Activated CD8-positive, alpha-beta memory T cell treated with anti-CD3 and anti-CD28 coated beads for 24 hours (primary cell): Measurements from ENCODE around the gene MID1.
"Not testable (repeated sequence)": the region's sequence is repeated elsewhere in the genome, so short reads cannot be mapped to it uniquely, and the experiment has no call there.

ENCODE experiments used
- DNase-seq: peaks from one replicate; pipeline ENCODE4 v3.0.0-alpha.2; 2020

MID1 gene

DNA sequence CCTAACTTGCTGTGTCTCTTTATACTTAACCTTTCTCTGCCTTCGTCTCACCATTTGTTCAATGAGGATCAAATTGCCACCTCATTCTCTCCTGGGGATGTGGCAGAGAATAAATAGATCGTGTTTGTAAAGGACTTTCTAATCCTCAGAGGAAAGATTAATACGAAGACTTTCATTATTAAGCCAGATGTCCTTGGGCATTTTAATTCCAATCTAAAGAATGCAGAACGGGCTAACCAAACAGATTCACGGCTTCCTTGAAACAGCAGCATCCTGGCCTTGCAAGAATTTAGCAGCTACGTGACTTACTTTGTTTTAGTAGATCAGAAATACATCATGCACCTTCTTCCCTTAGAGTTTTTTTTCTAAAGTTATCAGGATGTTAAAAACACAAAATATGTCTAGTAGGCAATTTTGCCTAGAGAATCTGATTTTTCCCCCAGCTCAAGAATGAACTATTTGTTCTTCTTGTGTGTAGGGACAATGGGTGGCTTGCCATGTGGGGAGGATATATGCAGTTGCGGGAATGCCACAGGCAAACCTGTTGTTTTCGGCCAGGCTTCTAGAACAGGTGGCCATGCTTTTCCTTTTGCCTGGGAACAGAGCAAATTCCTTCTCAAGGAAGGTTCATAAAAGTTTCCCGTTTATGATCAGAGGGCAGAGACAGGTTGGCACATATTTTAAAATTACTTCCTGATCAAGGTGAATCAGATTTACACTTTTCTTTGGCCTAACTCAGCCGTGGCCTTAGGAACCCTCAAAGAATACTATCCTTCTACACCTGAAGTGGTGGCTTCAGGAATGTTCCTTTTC, 3.0 kb downstream of the MID1 start:
- no peak for DNase-seq

- no peak for DNase-seq
Observed at GRCh38 chrX:10615931-10616774, 4.2 kb downstream of the MID1 start.

- DNase-seq, result no peak
Observed at GRCh38 chrX:10612215-10612614, 8.2 kb downstream of the MID1 start.

DNA sequence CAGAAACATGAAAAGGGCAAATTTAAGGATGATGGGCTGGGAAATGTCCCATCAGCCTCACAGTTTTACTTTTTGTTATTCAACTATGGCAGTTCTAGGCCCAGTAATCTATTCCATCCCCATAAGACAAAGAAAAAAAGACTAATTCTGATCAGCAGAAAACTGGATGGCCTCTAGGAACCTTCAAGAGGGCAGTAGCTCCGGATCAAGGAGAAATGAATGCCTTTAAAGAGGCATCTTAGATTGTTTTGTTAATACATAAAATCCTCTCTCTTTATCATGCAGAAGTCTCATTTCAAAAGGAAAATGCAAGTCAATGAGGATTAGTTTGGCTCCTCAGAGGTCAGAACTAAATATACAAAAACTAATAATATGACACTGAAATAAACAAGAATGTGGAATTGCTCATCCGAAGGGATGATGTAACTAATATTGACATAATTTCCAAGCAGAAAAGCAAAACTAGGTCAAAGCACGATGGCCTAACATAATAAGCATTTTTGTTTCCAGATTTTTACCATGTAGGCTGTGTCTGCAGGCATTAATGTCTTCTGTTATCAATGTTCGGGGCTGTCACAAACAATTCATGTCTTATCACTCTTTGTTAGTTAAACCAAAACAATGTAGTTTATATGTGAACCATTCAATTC, 8.8 kb downstream of the MID1 start:
- DNase-seq, result no peak

DNA sequence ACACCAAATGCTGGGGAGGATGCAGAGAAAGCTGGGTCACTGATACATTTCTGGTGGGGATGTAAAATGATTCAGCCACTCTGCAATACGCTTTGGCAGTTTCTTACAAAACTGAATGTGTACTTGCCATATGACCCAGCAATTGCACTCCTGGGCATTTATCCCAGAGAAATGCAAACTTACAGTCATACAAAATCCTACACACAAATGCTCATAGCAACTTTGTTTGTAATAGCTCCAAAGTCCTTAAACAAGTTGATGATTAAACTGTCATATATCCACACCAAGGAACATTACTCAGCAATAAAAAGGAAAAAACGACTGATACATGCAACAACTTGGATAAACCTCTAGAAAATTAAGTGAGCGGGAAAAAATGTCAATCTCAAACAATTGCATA, 12.3 kb downstream of the MID1 start:
- no peak for DNase-seq

DNA sequence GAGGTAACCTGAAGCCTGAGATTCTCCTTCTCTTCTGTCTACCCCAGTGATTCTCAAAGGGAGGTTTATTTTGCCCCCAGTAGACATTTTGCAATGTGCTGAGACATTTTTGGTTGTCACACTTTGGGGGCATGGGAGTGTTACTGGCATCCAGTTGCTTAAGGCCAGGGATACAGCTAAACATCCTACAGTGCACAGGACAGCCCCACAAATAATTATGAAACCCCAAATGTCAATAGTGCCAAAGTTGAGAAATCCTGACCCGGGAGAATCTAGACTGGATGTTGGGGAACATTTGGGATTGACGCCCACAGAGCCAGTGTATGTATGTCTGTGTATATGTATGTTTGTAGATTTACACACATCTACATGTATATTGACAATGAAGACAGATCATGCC, 13.2 kb downstream of the MID1 start:
- DNase-seq, result no peak

GRCh38 chrX:10603612-10604011, 16.8 kb downstream of the MID1 start:
- no peak for DNase-seq

GRCh38 chrX:10602646-10603045, 17.7 kb downstream of the MID1 start:
- no peak for DNase-seq

- no peak for DNase-seq
Observed at GRCh38 chrX:10600479-10600878, 19.9 kb downstream of the MID1 start.

DNA sequence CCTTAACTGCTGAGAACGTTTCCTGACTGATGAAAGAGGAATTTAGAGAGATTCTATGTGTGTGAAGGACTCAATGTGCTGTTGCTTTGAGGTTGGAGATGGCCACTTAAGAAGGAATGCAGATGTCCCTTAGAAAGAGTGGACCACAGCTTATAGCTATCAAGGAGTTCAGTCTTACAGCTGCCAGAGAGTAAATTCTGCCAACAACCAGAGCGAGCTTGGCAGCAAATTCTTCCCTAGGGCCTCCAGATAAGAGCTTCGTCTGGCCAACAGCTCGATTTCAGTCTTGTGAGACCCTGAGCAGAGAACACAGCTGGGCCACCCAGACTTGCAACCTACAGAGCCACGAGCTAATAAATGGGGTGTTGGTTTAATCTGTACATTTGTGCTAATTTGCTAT, 21.8 kb downstream of the MID1 start:
- no peak for DNase-seq

- DNase-seq, result no peak
Observed at GRCh38 chrX:10597871-10598270, 22.5 kb downstream of the MID1 start.

DNA sequence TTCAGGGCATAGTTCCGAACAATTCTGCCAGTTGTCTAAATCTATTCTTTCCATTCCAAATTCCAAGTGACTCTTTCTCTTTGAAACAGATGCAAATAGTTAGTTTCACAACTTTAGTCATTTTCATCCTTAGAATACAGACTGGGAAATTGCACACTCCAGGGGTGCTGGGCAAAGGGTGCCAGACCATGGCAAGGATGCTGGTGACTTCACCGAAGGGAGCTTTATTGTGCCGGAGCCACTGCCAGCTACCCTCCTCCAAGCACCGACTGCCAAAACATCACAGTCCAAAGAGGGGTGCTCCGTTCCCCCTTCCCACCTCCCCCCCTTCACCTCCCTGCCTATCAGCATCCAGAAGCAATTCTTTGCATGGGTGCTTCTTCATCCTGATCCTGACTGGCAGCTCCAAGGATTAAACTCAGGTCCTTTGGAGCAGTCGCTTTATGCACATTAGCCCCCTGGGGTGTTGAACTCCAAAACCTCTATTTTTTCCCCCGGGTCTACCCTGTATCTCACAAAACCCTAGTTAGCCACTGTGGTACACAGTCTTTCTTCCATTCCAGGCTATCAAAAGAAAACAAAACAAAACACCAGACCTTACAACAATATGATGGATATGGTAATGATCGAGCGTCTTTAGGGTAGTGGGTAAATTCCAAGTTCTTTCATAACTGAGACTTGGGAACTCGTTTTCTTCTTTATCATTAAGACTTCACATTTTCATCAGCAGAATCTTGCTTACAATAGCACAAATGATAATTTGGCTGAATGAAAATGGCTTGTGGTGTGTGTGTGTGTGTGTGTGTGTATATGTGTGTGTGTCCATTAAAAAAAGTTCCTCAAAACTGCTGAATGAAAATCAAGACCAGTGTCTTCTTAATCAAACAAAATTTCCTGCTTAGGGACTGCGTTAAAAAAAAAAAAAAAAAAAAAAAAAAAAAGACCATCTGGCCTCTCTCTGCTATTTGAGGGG, 28.7 kb downstream of the MID1 start:
- DNase-seq, result no peak

- DNase-seq, result not testable (repeated sequence)
Observed at GRCh38 chrX:10589787-10590186, 30.6 kb downstream of the MID1 start.

GRCh38 chrX:10589098-10589497, 31.3 kb downstream of the MID1 start:
- DNase-seq, result no peak

DNA sequence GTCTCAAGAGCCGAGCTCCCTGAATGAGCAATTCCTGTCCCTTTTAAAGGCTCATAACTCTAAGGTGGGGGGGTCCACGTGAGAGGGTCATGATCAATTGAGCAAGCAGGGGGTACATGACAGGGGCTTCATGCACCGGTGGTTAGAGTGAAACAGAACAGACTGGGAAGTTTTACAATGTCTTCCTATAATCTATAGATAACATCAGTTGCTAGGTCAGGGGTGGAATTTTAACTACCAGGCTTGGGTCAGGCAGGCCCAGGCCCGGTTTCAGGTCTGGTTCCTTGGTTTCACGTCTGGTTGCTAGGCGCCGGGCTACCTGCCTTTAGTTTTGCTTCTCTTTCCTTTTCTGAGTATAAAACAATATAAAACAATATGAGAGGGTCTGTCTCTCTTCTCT, 35.5 kb downstream of the MID1 start:
- DNase-seq, result not testable (repeated sequence)

DNA sequence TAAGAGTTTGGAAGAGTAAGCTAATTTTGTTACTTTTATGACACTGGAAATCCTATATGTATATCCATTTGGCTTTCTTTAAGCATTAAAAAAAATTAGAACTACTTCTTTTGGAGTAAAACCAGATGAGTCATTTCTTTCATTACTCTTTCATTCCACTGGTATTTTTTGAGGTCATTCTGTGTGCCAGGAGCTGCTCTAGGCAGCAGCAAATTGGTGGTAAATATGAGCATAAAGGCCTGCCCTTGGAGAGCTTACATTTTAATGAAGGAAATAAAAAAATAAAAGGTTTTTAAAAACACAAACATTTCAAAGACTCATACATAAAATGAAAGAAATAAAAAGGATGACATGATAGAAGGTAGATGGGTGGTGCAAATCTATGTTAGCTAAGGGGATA, 37.4 kb downstream of the MID1 start:
- DNase-seq, result no peak

GRCh38 chrX:10582215-10582733, 38.1 kb downstream of the MID1 start:
- no peak for DNase-seq

GRCh38 chrX:10579112-10580011, 41.0 kb downstream of the MID1 start:
- no peak for DNase-seq

GRCh38 chrX:10578527-10578926, 41.9 kb downstream of the MID1 start:
- no peak for DNase-seq

GRCh38 chrX:10577853-10578252, 42.5 kb downstream of the MID1 start:
- DNase-seq, result no peak
